GM13977 (cell line): ENCODE results near the gene EI24.
"Not testable (repeated sequence)": the region's sequence is repeated elsewhere in the genome, so short reads cannot be mapped to it uniquely, and the experiment has no call there.

Experiments
- DNase-seq: peaks from one replicate; pipeline ENCODE4 v3.0.0; 2012; ENCODE audit warnings: low spot score
- CTCF ChIP-seq: IDR thresholded peaks from 2 replicates; pipeline ENCODE4 v1.5.1; 2012; ENCODE audit warnings: mild to moderate bottlenecking, control low read depth; ENCODE audit not compliant: insufficient read depth; ENCODE audit errors: extremely low read depth, missing control alignments
- in situ Hi-C: fragments of 300-500 bp; cut with MboI; formaldehyde crosslinking; loops from one replicate; pipeline ENCODE4 v1.12.0; 2022; ENCODE audit warnings: low sequenced_read_pairs, low pct_unique_long_range_greater_than_20kb, mixed read lengths, inconsistent platforms; ENCODE audit not compliant: unreplicated experiment

The EI24 gene

GRCh38 chr11:125572916-125573315 is 3.6 kb downstream of the EI24 start:
- in situ Hi-C loops: no loop called here
- TF ChIP-seq CTCF: no peak
- no peak for DNase-seq

GRCh38 chr11:125577181-125577580 is 7.9 kb downstream of the EI24 start:
- in situ Hi-C loops, DNase-seq: not testable (repeated sequence)

- no peak for TF ChIP-seq CTCF
- no peak for DNase-seq
- in situ Hi-C loops: no loop called here
These were observed 9.5 kb downstream of the EI24 start for GRCh38 chr11:125578783-125579182.

- DNase-seq: no peak
- in situ Hi-C loops: no loop called here
- no peak for TF ChIP-seq CTCF
These were observed 10.5 kb downstream of the EI24 start for GRCh38 chr11:125579811-125580210.

GRCh38 chr11:125583496-125583895 is 14.2 kb downstream of the EI24 start:
- DNase-seq: no peak
- no peak for TF ChIP-seq CTCF
- in situ Hi-C loops: no loop called here

GRCh38 chr11:125585487-125585886 is 16.2 kb downstream of the EI24 start:
- DNase-seq: no peak
- no peak for TF ChIP-seq CTCF
- in situ Hi-C loops: no loop called here

- in situ Hi-C loops: no loop called here
- TF ChIP-seq CTCF: no peak
These were observed 17.3 kb downstream of the EI24 start for GRCh38 chr11:125586623-125587022.

More at GRCh38 chr11:125586623-125587022, 17.3 kb downstream of the EI24 start:
- no peak for DNase-seq
